GM18505 (cell line): Measurements from ENCODE around the gene CFAP74.

Experiments used
- ATAC-seq: cut with Tn5 transposase; IDR thresholded peaks from one replicate; pipeline ENCODE4 v1.9.1; 2021; ENCODE audit not compliant: unreplicated experiment
- POLR2A ChIP-seq: IDR thresholded peaks from 4 replicates; pipeline ENCODE4 v1.6.1; 2011; ENCODE audit warnings: borderline replicate concordance; ENCODE audit not compliant: insufficient read depth, insufficient read length; ENCODE audit errors: extremely low read depth

Gene CFAP74

DNA sequence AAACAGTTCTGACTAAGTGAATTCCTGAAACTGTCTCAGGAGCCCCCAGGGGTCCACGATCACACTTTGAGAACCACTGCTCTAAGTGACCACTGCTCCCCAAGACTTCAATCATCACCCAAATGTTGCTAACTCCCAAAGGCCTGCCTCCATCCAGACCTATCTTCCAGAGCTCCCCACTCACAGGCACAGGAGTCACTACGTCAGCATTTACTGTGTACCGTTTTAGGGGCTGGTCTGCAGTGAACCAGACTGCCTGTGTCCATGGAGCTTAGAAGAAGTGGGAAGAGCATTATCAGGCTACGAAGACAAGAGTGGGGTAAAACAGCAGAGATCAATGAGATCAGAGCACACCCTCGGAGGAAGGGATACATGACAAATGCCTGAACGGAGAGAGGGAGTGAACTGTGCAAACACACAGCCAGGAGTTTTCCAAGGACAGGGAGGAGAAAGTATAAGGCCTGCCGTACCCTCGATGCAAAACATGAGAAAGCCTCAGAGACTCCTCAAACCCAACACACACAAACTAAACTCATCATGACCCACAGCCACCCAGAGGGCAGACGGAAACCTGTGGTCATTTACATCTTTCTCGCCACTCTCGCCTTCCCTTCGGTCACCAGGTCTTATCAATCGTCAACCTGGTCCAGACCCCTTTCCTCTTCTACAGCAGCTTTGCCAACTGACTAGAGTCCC is 122.8 kb downstream of the CFAP74 start:
- no peak for ATAC-seq
- TF ChIP-seq POLR2A, result no peak

DNA sequence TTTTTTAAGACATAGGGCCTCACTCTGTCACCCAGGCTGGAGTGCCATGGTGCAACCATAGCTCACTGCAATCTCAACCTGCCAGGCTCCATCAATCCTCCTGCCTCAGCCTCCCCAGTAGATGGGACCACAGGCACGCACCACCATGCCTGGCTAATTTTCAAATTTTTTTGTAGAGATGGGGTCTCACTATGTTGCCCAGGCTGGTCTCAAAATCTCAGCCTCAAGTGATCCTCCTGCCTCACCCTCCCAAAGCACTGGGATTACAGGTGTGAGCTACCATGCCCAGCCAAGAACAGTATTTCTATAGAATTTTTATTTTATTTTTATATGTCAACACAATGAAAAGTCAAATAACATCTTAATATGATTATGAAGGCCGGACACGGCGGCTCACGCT is 123.6 kb downstream of the CFAP74 start:
- no peak for TF ChIP-seq POLR2A
- no peak for ATAC-seq

DNA sequence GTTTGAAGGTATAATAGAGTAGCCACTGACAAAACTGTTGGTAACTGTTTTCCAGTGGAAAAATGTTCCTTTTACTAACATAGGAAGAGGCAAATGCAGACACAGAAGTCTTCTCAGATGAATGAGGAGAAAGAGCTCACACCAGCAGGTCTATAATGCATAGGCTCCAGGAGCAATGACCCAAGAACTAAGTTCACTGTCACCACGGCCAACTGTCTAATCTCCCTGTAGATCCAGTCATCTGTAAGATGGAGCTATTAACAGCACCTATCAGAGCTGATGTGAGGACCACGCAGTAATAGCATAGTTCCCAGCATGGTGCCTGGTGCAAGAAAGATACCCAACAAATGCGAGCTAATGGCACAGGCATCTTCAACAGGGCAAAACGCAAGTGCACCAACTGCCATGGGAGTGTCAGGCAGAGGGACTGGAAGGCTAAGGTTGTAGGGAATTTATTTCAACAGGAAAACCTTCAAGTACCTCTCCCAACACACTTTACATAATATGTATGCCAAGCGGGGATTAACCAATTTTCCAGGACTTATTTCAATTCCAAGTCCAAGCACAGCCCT is 125.6 kb downstream of the CFAP74 start:
- no peak for TF ChIP-seq POLR2A
- no peak for ATAC-seq

GRCh38 chr1:1876335-1876930 is 127.2 kb downstream of the CFAP74 start:
- ATAC-seq, result no peak
- no peak for TF ChIP-seq POLR2A

- no peak for ATAC-seq
- no peak for TF ChIP-seq POLR2A
Observed at GRCh38 chr1:1875932-1876331, 127.7 kb downstream of the CFAP74 start.

DNA sequence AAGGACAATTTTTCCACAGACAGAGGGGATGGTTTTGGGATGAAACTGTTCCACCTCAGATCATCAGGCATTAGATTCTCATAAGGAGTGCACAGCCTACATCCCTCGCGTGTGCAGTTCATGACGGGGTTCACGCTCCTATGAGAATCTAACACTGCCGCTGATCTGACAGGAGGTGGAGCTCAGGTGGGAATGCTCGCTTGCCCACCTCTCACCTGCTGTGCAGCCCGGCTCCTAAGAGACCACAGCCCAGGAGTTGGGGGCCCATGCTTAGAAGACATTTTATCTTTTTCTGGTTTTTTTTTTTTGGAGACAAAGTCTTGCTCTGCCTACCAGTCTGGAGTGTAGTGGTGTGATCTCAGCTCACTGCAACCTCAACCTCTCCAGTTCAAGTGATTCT is 128.7 kb downstream of the CFAP74 start:
- no peak for TF ChIP-seq POLR2A
- no peak for ATAC-seq

- no peak for TF ChIP-seq POLR2A
- ATAC-seq, result no peak
Observed at GRCh38 chr1:1873186-1873585, 130.4 kb downstream of the CFAP74 start.

DNA sequence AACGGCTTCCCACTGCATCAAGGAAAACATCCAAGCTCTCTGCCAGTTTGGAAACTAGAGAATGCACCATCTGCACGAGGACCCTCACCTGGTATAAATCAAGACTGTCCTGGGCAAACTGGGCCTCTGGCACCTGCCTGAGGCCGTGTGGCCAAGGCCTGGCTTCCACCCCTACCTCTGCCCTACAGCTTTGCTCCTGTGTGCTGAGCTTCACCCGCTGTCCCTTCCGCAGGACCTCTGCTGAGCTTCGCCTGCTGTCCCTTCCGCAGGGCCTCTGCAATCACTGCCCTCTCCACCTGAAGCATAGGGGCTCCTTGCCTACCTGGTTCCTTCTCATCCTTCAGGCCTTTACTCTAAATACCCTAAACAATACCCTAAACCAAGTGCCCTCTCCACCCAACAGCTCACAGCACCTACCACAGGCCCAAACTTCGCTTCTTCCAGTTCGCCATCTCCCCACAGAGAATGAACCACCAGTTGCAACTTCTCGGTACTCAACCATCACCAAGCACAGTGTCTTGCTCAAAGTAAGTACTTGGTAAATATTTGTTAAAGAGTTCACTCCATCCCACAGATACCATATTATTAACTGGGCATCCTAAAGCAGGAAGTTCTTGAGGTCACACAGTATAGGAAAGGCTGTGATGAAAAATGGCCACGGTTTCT is 131.1 kb downstream of the CFAP74 start:
- TF ChIP-seq POLR2A, result no peak
- ATAC-seq, result no peak
